Lower leg skin (tissue), 3 donors: Measurements from ENCODE around the gene CTTNBP2.

Experiments used
- POLR2A ChIP-seq, 2 donors: fragments of 450-650 bp; IDR thresholded peaks; one replicate each; pipeline ENCODE4 v1.6.1; 2016 to 2017; ENCODE audit warnings: antibody characterized with exemption in 2 of 2, mild to moderate bottlenecking in 1 of 2, moderate library complexity in 1 of 2
- TF ChIP-seq, protein P1 (sequence below), 3 donors: fragments of 450-650 bp; IDR thresholded peaks; one replicate each; pipeline ENCODE4 v1.5.1; 2016; ENCODE audit warnings: antibody characterized with exemption in 3 of 3, mild to moderate bottlenecking in 3 of 3, moderate library complexity in 2 of 3

DNA sequence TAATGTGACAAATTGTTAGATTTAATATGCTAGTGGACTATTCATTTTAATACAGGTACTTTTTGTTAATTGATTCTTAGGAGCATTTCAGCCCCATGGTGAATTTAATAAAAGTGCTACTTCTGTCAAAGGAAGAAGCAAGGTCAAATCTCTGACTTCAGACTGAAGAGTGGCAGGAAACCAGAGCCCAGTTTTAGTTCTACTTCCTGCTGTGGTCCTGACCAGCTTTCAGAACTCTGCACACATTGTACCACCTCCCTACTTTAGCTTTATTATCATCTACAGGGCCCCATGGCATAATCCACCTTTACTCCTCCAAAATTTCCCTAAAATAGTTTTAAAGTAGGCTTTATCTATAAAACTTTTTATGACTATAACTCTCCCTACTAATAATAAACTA is 33.7 kb downstream of the CTTNBP2 start:
- TF ChIP-seq, protein P1, sequence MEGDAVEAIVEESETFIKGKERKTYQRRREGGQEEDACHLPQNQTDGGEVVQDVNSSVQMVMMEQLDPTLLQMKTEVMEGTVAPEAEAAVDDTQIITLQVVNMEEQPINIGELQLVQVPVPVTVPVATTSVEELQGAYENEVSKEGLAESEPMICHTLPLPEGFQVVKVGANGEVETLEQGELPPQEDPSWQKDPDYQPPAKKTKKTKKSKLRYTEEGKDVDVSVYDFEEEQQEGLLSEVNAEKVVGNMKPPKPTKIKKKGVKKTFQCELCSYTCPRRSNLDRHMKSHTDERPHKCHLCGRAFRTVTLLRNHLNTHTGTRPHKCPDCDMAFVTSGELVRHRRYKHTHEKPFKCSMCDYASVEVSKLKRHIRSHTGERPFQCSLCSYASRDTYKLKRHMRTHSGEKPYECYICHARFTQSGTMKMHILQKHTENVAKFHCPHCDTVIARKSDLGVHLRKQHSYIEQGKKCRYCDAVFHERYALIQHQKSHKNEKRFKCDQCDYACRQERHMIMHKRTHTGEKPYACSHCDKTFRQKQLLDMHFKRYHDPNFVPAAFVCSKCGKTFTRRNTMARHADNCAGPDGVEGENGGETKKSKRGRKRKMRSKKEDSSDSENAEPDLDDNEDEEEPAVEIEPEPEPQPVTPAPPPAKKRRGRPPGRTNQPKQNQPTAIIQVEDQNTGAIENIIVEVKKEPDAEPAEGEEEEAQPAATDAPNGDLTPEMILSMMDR (IDR thresholded peaks at IDR 0.05): no peak
- no peak for TF ChIP-seq POLR2A (IDR thresholded peaks at IDR 0.05)
